Measurements from ENCODE around the gene FRRS1.

- TF ChIP-seq EZH2 (IDR thresholded peaks at IDR 0.05; ENCODE audit: insufficient read depth, poor library complexity, severe bottlenecking) (no peak), EZH2phosphoT487 (IDR thresholded peaks at IDR 0.05; ENCODE audit: insufficient read depth, low read depth) (no peak)
Measured at GRCh38 chr1:99727575-99728185, 38.8 kb downstream of the FRRS1 start.

All from GM23248 (cell line).